Measurements from ENCODE around the gene FNDC4. TPM values are rescaled to one million over a fixed set of nuclear protein-coding genes. Genes with fewer than 3 reads are reported as not detected.

FNDC4 gene
- total and polyA plus RNA-seq, 4 donors: 11.4 to 165 (median 41.8) TPM

DNA sequence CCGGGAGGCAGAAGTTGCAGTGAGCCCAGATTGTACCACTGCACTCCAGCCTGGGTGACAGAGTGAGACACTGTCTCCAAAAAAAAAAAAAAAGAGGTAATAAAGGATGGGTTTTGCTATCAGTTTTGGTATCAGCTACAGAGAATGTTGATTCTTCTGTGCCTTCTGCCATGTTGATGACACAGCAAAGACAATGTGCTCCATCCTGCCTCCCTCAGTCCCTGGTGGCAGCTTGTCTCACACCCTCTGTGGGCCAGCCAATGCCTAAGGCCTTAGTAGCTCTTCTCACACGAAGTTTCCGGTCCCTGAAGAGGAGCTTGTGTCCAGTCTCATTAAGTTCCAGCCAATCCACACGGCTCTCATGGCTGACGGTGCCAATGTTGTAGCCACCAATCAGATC lies 23.0 kb downstream of the FNDC4 start:
- Histone ChIP-seq H3K27me3 (ENCODE audit: control insufficient read depth in 4 of 4, insufficient read depth in 4 of 4, low read length in 3 of 4) (no peaks in the 10 kb centered on the region), H3K4me1 (ENCODE audit: control insufficient read depth in 4 of 4, insufficient read depth in 4 of 4, low read length in 3 of 4) (no peaks in the 10 kb centered on the region), H3K4me3 (ENCODE audit: low read depth in 1 of 3, low read length in 3 of 3) (no peak overlapping the region), H3K9ac (ENCODE audit: low read depth in 1 of 2, low read length in 2 of 2) (no peak overlapping the region), H3K27ac (ENCODE audit: low read depth in 1 of 2, low read length in 2 of 2) (no peak overlapping the region), H3K36me3 (ENCODE audit: control insufficient read depth in 4 of 4, insufficient read depth in 3 of 4, low read depth in 1 of 4, low read length in 3 of 4) (peaks cover 4 to 18% (median 8%) of the 10 kb centered on the region in 4 donors), H3K9me3 (ENCODE audit: control insufficient read depth in 4 of 4, low read length in 3 of 4) (no peaks in the 10 kb centered on the region)
- TF ChIP-seq HNF4A (conservative IDR thresholded peaks at IDR 0.05): no peak
- TF ChIP-seq, protein P1, sequence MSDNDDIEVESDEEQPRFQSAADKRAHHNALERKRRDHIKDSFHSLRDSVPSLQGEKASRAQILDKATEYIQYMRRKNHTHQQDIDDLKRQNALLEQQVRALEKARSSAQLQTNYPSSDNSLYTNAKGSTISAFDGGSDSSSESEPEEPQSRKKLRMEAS (IDR thresholded peaks at IDR 0.05): no peak
- no peak for TF ChIP-seq REST (IDR thresholded peaks at IDR 0.05)
- TF ChIP-seq, protein P2, sequence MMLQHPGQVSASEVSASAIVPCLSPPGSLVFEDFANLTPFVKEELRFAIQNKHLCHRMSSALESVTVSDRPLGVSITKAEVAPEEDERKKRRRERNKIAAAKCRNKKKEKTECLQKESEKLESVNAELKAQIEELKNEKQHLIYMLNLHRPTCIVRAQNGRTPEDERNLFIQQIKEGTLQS (IDR thresholded peaks at IDR 0.05): no peak
- no peak for TF ChIP-seq GABPA (IDR thresholded peaks at IDR 0.05 in 1 of 2, conservative IDR thresholded peaks at IDR 0.05 in 1 of 2)
- no peak for TF ChIP-seq EGR1 (IDR thresholded peaks at IDR 0.05; ENCODE audit: low read depth in 2 of 2)
- TF ChIP-seq JUND (IDR thresholded peaks at IDR 0.05): no peak
- TF ChIP-seq NR2F2 (IDR thresholded peaks at IDR 0.05): no peak
- TF ChIP-seq, protein P3, sequence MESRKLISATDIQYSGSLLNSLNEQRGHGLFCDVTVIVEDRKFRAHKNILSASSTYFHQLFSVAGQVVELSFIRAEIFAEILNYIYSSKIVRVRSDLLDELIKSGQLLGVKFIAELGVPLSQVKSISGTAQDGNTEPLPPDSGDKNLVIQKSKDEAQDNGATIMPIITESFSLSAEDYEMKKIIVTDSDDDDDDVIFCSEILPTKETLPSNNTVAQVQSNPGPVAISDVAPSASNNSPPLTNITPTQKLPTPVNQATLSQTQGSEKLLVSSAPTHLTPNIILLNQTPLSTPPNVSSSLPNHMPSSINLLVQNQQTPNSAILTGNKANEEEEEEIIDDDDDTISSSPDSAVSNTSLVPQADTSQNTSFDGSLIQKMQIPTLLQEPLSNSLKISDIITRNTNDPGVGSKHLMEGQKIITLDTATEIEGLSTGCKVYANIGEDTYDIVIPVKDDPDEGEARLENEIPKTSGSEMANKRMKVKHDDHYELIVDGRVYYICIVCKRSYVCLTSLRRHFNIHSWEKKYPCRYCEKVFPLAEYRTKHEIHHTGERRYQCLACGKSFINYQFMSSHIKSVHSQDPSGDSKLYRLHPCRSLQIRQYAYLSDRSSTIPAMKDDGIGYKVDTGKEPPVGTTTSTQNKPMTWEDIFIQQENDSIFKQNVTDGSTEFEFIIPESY (IDR thresholded peaks at IDR 0.05): no peak
- no peak for TF ChIP-seq FOXA2 (IDR thresholded peaks at IDR 0.05)
- no peak for TF ChIP-seq SP1 (IDR thresholded peaks at IDR 0.05)
- TF ChIP-seq RXRA (IDR thresholded peaks at IDR 0.05): no peak
- TF ChIP-seq HNF4G (IDR thresholded peaks at IDR 0.05): no peak
- TF ChIP-seq CTCF (IDR thresholded peaks at IDR 0.05; ENCODE audit: low read depth, low read length, missing input control): no peak
- no peak for TF ChIP-seq RAD21 (IDR thresholded peaks at IDR 0.05)
- TF ChIP-seq TAF1 (conservative IDR thresholded peaks at IDR 0.05): no peak
- TF ChIP-seq FOXA1 (IDR thresholded peaks at IDR 0.05): no peak
- no peak for DNase-seq (ENCODE audit: low spot score)
- WGBS: 96% methylated on average over 5 of the region's 5 CpGs

DNA sequence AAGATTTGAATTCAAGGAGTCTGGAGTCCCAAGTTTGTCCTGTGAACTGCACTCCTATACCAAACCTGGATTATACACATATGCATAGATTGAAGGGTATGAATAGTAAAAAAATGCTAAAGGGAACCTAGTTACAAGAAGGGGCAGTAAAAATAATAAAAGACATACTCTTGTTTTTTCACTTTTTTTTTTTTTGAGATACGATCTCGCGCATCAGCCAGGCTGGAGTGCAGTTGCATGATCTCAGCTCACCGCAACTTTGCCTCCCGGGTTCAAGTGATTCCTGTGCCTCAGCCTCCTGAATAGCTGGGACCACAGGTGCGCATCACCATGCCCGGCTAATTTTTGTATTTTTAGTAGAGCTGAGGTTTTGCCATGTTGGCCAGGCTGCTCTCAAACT lies 30.6 kb downstream of the FNDC4 start:
- 97% methylated on average over 7 of the region's 7 CpGs for WGBS
- no peak for DNase-seq (ENCODE audit: low spot score)
- H3K27ac ChIP-seq (ENCODE audit: low read depth in 1 of 2, low read length in 2 of 2): no peak overlapping the region
- H3K9me3 ChIP-seq (ENCODE audit: control insufficient read depth in 4 of 4, low read length in 3 of 4): no peaks in the 10 kb centered on the region
- no peaks in the 10 kb centered on the region for H3K4me1 ChIP-seq (ENCODE audit: control insufficient read depth in 4 of 4, insufficient read depth in 4 of 4, low read length in 3 of 4)
- TF ChIP-seq, protein P3 (IDR thresholded peaks at IDR 0.05): no peak
- TF ChIP-seq RAD21 (IDR thresholded peaks at IDR 0.05): no peak
- TF ChIP-seq, protein P1 (IDR thresholded peaks at IDR 0.05): no peak
- H3K36me3 ChIP-seq (ENCODE audit: control insufficient read depth in 4 of 4, insufficient read depth in 3 of 4, low read depth in 1 of 4, low read length in 3 of 4): peaks cover 0 to 14% (median 2%) of the 10 kb centered on the region in 4 donors
- no peaks in the 10 kb centered on the region for H3K27me3 ChIP-seq (ENCODE audit: control insufficient read depth in 4 of 4, insufficient read depth in 4 of 4, low read length in 3 of 4)
- H3K9ac ChIP-seq (ENCODE audit: low read depth in 1 of 2, low read length in 2 of 2): no peak overlapping the region
- no peak overlapping the region for H3K4me3 ChIP-seq (ENCODE audit: low read depth in 1 of 3, low read length in 3 of 3)
